NCI-H1105 treated with DMSO at 0.1 percent for 48 hours (cell line): ENCODE results near the gene E2F3.
"Not testable (repeated sequence)": the region's sequence is repeated elsewhere in the genome, so short reads cannot be mapped to it uniquely, and the experiment has no call there.

Source experiments
- DNase-seq: peaks from one replicate; lab custom pipeline; 2025; lab: John Stamatoyannopoulos, UW

Gene E2F3

DNA sequence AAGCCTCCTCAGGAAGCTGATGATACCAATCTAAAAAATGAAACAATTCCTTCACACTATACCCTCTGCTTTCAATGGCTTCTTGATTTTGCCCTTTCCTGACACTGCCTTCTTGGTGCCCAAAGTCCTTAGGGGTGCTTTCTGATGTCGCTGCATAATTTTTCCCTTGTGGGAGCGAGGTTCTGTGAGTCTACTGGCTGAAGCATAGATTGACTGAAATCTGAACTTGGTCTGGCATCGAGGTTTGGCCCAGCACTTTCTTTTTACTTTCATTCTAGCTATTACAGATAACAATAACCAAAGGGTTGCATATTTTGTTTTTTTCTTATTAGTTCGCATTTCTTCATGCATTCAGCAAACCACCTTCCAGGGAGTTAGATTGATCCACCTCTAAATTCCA is 65.8 kb downstream of the E2F3 start:
- no peak for DNase-seq

DNA sequence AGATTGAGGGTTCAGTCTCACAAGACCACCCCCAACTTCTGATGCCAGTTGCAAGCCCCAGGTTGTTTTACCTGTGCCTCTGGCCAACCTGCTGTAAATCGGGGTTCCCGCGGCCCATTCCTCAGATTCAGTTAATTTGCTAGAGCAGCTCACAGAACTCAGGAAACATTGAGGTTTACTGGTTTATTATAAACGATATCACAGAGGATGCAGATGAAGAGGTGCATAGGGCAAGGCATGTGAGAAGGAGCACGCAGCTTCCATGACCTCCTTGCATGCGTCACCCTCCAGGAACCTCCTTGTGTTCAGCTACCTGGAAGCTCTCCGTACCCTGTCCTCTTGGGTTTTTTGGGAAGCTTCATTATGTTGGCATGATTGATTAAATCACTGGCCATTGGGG is 66.5 kb downstream of the E2F3 start:
- DNase-seq, result no peak

DNA sequence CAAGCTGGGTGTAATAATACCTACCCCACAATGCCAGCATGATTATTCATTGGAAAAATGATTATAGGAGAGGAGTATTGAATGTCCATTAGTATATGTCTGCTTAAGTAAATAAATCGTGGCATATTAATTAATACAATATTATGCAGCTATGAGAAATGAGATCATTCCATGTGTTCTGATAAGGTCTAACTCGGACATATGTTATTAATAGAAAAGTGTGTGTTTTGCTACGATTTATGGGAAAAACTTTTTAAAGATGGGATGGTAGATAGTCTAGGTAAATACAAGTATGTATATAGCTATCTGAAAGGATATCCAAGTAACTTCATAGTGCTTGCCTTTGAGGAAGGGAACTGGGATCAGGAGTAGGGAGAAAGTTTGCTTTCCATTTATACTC is 71.1 kb downstream of the E2F3 start:
- no peak for DNase-seq

DNA sequence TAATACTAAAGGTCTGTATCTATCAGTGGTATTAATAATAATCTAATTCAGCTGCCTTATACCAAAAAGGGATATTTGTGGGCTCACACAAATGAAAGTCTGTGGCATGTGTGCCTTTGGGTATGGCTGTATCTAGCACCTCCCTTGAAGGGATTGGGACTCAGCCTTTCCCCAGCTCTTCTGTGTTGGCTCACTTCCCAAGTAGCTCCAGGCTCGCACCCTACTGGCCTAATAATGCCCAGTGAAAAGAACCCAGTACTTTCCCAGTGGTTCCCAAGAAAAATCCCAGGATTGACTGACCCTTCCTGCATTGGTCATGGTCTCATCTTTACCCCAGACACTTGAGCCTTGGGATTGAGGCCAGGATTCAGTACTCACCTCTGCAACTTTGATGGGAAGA is 71.8 kb downstream of the E2F3 start:
- DNase-seq, result no peak

DNA sequence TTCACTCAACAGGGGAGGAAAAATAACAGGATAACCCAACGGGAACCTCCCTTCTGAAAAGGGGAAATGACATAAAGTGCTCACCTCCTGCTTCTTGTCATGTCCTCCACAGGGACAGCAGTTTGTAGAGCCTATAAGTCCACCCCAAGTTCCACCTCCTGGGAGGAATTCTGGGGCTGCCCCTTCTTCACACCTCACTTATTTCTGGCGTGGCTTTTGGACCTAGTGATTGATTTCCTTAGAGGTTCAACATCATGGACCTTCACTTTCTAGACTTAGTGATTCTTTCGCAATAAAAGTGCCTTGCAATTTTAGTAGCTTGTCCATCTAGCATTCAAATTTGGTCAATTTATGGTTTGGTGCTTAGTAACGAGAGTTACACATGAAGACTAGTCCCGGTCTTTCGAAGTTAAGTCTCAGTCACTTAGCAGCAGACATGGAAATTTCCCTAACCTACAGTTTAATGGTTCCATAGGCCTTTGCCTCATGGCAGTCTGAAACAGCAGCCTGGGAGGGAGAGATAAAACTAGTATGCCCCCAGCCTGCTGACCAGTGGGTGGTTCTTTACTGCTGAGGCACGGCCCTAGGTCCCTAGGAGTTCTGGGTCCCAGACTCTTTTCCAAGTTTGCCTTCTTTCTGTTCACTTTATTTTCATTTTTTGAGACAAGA is 73.3 kb downstream of the E2F3 start:
- no peak for DNase-seq

DNA sequence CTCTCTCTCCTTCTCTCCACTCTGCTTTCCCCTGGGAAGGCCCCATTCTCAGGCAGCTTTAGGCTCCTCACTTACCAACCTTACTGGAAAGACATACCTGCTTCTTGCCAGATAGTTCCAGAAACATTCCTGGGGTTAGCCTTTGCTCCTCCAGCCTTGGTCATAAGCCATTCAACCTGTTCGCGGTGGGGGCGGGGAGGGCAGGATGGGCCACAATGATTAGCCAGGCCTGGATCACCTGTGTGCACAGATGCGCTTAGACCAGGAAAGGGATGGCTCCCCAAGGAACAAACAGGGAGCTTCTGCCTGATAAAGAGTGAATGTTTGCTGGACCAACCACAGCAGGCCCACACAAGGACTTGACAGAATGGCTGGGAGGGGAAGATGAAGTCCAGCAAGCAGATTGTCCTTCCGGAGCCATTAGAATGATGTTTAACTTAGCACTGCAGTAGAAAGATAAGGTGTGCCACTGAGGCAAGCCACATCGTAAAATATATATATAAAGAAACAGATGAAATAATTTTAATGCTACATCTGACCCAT is 74.9 kb downstream of the E2F3 start:
- no peak for DNase-seq

DNA sequence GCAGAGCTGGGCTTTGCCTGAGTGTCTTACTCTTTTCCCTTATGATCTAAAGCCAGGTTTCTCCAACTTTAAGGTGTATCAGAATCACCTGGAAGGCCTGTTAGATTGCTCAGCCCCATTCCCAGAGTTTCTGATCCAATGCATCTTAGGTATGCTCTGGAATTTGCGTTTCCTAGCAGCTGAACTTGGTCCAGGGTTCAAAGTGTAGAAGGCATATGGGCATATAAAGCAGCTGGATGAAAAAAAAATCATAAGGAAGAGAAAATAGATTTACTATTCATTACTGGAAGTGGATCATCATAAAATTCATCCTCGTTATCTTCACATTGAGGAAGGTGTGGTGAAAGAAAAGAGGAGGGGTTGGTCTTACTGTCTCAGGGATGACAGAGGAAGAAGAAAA is 75.8 kb downstream of the E2F3 start:
- DNase-seq, result no peak

DNA sequence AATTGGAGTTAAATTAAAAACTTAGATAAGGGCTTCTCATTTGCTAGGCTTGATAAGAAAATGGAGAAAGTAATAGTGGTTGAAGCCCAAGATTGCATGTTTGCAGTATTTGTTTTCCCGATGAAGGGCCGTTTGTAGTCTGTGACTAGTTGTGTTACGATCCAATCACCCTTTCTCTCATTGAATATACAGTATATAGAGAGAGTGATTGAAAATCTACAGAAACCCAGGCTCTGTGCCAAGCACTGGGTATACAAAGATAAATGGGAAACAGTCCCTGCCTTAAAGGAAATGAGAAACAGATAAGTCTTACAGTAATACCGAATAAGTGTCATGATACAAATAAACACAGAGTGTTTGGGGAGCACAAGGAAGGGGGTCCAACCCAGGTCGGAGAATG is 77.4 kb downstream of the E2F3 start:
- DNase-seq, result no peak

DNA sequence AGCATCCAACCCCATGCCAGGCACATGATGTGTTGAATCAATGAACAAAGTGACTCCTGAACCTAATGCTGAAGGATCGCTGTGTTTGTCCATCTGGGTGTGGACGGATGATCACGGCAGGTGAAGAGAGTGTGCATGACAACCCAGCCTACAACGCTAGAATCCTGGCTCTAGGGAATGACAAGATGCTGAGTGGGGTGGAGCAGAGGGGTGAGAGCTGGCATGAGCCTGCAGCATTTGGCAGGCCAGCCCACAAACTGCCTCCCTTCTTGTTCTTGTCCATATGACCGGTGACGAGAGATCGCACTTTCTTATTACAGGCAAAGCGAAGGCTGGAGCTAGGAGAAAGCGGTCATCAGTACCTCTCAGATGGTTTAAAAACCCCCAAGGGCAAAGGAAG is 77.8 kb downstream of the E2F3 start:
- DNase-seq, result no peak

DNA sequence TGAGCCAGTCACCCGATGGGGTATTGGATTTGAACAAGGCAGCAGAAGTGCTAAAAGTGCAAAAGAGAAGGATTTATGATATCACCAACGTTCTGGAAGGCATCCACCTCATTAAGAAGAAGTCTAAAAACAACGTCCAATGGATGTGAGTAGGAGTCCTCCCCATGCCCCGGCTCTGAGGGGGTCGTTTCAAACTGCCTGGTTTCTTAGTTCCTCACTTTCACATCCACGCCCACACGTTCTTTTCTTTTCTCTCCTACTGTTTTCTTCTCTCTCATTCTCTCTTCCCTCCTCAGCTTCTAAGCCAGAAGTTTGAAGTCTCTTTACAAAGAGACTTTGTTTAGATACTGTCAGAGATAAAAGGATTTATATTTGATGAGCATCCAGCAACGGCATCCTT is 79.6 kb downstream of the E2F3 start:
- no peak for DNase-seq

DNA sequence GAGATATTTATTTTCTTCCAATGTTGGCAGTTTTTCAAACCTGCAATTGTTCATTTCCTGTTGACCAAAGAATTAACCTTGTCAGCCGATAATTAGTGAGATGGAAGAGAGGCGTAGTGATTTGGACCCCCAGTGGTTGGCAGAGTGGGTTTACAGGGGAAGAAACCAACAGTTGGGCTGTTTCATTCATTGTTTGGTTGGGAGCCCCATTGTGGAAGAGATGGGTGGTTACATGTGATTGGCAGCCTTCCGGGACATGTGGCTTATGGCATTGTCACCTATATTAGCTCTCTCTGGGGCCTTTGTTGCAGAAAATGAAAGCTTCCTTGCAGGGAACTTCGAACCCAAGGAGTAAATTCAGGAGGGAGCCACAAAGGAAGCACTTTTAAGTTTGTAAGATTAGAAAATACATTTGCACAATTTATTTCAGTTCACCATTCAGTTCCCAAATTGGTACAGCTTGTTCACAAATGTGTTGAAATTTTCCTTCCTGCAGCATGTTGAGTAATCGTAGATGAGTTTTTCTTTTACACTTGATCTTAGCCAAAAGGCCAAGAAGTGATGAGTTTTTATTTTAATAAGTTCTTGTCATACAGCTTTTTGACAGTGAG is 82.3 kb downstream of the E2F3 start:
- DNase-seq, result peak; percentile 23

DNA sequence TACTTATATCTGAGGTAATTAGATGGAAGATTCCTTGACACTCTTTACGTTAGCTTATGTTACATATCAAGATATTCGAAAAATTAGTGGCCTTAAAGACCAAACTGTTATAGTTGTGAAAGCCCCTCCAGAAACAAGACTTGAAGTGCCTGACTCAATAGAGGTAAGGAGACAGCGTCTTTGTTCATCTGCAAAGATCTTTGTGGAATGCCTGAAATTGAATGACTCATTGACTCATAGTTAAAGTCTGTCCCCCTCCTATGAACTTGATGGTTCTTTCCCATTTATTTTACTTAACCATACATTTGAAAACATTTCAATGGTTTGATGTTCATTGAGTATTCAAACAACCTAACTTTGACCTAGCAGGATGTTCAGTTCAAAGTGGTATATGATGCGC is 85.0 kb downstream of the E2F3 start:
- no peak for DNase-seq

DNA sequence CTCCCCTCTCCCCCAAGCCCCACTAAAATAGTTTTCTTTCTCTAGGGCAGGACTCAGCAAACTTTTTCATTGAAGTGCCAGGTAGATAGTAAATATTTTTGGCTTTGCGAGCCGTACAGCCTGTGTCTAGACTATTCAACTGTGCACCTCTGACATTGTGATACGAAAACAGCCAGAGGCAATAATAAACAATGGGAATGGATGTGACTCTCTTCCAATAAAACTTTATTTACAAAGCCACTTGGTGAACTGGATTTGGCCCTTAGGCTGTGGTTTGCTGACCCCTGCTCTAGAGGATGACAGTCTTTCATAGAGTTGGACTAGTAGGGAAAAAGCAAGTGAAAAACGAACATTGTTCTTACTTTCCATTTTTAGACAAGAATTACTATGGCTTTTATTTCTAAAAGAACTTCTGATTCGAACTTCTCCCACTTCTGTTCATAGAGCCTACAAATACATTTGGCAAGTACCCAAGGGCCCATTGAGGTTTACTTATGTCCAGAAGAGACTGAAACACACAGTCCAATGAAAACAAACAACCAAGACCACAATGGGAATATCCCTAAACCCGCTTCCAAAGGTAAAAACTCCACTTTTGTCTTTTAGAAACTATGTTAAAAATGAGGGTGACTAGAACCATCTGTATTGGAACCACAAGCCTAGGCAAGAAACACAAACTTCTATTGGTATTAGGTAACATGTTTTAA is 86.1 kb downstream of the E2F3 start:
- no peak for DNase-seq

DNA sequence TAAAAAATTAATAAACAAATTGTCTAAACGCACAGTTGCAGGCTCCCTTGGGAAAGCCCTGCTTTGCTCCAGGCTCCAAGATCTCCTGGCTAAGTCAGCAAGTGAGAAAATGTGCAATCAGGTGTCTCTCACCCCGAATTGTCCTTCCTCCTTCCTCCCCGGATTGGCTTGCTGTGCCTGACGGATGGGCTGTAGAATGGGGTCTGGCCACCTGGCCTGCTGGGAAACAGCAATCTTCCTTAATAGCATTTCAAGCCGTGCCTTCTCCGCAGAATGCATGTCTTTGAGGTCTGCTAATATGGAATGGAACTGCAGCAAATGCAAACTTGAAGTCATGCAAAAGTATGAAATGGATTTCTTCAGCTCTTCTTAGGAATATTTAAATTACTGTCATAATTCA is 88.9 kb downstream of the E2F3 start:
- no peak for DNase-seq

DNA sequence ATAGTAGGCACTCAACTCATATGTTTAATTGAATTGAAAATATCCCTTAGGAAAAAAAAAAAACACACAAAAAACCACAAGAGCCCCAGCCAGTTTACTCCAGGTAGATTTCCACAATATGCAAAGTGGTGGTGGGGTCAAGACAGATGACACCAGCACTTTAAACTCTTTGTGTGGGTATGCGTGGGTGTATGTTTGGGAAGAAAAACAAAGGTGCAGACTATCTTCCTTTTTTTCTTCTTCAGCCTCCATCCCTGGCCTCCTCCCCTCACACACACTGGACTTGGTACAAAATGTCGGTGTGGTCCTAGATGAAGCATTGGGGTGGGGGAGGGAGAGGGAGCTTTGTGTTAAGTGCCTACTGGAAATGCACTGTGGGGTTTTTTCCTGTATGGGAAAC is 90.4 kb downstream of the E2F3 start:
- DNase-seq, result no peak

DNA sequence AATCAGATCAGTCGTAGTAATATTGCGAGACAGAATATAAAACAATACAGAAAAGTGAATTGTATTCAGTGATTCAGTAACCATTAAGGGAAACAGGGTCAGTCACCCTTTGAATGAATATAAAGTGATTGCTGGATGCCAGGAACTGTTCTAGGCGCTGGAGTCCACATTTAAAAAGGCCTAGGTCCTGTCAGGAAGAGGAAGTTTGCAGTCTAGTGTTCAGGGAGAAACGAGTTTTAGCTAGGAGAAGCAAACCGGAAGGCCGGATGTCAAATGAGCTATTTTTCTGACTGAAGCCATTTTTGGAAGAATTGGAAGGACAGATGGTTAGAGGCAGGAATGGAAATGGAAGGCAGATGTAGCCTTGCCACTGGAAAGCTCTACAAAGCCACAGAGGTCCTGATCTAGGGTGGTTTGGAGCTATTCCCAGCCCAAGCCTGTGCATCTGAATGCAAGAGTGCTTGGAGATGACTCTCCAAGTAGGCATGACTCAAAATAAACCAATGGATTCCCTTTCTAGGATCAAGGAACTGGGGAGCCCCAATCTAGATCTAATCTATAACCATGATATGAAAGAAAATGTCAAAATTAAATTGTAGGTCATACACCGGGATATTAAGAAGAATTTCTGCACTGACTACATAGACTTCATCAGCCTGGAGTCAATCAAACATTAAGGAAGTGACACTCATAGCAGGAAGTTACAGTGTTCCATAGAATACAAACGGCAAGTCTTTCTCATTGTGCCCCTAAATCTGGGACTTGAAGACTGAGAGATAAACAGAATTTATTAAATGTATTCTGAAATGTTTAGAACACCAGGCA is 95.7 kb downstream of the E2F3 start:
- no peak for DNase-seq

DNA sequence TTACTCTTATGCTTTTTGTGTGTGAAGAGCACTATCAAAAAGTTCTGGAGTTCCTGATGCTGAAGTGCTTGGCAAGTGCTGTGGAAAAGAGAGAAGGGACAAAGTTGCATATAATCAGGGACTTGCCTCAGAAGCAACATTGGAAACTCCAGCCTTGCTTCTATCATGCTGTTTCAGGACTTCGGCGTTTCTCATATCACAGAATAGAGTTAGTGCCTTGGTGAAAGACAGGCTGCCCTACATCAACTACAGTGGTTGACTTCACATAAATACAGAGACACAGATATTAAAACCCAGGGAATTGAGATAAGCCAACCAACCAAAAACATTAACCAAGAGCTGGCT is 96.3 kb downstream of the E2F3 start:
- DNase-seq, result no peak

DNA sequence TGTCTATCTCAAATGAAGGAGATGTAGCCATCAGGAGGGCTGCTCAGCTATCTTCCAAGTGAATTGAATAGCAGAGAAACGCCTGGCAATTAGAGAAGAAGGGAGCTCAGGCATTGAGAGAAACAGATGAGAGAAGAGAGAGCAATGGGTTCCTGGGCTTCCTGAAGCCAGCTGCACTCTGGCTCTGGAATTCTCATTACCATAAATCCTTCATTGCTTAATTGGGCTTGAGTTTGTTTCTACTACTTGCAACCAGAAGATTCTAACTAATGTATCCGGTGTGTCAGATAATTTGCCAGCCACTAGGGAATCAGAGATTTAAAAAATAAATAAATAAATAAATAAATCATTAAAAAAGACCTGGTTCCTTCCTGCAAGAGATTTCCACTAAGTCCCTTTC is 107.5 kb downstream of the E2F3 start:
- DNase-seq, result no peak

DNA sequence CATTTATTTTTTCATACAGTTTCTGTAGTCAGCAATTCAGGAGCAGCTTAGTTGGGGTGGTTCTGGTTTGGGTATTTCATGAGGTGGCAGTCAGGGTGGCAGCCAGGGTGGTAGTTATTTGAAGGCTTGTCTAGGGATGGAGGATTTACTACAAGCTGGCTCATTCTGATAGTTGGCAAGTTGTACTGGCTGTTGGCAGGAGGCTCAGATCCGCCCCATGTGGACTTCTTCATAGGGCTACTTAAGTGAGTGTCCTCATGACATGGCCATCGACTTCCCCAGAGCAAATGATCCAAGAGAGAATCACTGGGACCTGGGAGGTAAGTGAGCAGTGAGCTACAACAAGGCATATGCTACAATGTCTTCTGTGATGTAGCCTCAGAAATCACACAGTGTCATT is 110.2 kb downstream of the E2F3 start:
- no peak for DNase-seq

DNA sequence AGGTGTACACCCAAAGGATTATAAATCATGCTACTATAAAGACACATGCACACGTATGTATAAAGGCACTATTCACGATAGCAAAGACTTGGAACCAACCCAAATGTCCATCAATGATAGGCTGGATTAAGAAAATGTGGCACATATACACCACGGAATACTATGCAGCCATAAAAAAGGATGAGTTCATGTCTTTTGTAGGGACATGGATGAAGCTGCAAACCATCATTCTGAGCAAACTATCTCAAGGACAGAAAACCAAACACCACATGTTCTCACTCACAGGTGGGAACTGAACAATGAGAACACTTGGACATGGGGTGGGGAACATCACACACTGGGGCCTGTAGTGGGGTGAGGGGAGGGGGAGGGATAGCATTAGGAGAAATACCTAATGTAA is 123.5 kb downstream of the E2F3 start:
- DNase-seq, result not testable (repeated sequence)

DNA sequence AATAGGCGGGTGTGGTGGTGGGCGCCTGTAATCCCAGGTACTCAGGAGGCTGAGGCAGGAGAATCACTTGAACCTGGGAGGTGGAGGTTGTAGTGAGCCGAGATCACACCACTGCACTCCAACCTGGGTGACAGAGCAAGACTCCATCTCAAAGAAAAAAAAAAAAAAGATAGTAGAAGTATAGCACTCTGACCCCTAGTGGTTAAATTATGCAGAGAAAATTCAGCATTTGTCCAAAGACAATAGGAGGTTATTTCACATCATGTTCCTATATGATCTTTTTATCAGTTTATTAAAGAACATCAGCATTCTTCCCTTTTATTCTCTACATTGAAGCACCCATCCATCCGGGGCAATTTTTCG is 127.4 kb downstream of the E2F3 start:
- DNase-seq, result peak; percentile 51

DNA sequence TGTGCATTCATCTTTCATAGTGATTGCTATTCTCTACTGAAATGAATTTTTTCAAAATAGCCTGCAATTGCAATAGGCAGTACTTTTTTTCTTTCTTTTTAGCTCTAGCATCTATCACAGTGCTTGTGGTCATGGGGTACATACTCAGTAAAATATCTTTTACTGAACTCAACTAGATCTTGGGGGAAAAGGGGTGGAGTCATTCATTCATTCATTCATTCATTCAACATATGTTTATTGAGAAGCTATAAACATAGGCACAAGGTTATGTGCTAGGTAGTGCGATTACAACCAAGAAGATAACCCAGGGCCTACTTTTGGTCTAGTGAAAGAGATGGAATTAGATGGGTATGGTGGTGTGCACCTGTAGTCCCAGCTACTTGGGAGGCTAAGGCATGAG is 131.2 kb downstream of the E2F3 start:
- no peak for DNase-seq
